IPS-NIHi7 (cell line): ENCODE data around the gene IRF9.

Experiments
- DNase-seq: peaks from one replicate; pipeline ENCODE4 v3.0.0; 2012; ENCODE audit warnings: mixed read lengths; ENCODE audit errors: extremely low spot score

Gene IRF9

DNA sequence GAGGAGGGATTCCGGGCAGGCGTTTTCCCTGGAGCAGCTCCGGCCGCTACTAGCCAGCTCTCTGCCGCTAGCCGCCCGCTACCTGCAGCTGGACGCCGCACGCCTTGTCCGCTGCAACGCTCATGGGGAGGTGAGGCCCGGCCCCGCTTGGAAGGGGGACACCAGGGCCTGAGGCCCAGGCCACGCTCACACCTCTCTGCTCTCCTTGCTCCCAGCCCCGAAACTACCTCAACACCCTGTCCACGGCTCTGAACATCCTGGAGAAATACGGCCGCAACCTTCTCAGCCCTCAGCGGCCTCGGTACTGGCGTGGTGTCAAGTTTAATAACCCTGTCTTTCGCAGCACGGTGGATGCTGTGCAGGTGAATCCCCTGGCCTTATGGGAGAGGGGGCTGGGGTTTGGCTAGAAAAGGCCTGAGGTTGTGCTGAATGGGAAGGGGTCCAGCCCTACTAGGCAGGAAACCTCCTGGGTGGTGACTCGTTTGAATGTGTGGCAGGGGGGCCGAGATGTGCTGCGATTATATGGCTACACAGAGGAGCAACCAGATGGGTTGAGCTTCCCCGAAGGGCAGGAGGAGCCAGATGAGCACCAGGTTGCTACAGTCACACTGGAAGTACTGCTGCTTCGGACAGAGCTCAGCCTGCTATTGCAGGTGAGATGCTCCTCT, 13.2 kb upstream of the IRF9 start:
- no peak for DNase-seq

DNA sequence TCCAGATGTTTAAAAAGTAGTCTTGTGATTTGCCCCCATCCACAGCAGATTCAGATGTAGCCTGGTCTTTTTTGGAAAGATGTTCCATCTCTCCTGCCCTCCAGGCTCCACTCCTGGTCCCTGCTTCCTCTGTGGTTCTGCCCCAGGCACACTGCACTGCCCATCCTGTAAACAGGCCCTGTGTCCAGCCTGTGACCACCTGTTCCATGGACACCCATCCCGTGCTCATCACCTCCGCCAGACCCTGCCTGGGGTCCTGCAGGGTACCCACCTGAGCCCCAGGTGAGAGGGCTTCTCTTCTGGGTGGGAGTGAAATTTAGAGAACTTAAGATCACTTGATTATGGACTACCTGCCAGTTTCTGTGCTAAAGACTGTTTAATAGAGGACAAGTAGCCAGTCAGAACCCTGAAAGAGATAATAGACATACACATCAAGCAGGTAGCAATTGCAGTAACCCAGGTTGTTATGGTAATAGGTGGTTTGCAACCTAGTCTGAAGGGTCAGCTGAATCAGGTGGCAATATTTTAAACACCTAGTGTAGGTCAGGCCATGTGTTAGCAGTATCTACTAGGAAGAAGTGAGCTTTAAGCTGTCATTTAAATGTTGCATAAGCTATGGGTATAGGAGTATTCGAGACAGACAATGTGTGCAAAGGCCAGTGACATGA, 11.6 kb upstream of the IRF9 start:
- DNase-seq: no peak

DNA sequence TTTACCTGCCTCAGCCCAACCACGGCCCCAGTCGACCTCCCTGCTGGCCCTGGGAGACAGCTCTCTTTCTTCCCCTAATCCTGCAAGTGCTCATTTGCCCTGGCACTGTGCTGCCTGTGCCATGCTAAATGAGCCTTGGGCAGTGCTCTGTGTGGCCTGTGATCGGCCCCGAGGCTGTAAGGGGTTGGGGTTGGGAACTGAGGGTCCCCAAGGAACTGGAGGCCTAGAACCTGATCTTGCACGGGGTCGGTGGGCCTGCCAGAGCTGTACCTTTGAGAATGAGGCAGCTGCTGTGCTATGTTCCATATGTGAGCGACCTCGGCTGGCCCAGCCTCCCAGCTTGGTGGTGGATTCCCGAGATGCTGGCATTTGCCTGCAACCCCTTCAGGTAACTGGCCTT, 11.0 kb upstream of the IRF9 start:
- no peak for DNase-seq

DNA sequence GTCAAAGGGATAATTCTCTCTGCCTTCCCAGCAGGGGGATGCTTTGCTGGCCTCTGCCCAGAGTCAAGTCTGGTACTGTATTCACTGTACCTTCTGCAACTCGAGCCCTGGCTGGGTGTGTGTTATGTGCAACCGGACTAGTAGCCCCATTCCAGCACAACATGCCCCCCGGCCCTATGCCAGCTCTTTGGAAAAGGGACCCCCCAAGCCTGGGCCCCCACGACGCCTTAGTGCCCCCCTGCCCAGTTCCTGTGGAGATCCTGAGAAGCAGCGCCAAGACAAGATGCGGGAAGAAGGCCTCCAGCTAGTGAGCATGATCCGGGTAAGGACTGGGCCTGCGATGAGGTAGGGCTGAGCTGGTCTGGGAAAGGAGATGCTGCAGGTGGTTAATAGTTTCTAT, 10.5 kb upstream of the IRF9 start:
- DNase-seq: no peak

DNA sequence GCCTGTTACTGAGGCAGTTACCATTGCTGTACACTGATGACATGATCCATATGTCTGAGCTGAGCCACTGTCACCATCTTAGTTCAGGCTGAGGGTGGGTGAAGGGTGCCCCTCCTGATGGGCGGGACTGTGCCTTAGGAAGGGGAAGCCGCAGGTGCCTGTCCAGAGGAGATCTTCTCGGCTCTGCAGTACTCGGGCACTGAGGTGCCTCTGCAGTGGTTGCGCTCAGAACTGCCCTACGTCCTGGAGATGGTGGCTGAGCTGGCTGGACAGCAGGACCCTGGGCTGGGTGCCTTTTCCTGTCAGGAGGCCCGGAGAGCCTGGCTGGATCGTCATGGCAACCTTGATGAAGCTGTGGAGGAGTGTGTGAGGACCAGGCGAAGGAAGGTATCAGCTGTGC, 10.1 kb upstream of the IRF9 start:
- no peak for DNase-seq

DNA sequence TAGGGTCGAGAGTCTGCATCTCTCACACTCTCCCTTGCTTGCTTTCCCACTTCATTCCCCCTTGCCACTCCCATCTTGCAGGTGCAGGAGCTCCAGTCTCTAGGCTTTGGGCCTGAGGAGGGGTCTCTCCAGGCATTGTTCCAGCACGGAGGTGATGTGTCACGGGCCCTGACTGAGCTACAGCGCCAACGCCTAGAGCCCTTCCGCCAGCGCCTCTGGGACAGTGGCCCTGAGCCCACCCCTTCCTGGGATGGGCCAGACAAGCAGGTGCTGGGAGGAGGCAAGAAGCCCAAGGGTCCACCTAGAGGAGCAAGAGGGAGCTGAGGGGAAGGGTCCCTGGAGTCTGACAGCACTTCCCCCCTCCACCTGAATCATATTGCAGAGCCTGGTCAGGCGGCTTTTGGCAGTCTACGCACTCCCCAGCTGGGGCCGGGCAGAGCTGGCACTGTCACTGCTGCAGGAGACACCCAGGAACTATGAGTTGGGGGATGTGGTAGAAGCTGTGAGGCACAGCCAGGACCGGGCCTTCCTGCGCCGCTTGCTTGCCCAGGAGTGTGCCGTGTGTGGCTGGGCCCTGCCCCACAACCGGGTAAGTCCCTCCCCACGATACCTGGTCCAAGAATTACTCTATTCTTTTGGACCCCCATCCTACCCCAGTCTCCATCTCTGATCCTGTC, 9.5 kb upstream of the IRF9 start:
- no peak for DNase-seq

DNA sequence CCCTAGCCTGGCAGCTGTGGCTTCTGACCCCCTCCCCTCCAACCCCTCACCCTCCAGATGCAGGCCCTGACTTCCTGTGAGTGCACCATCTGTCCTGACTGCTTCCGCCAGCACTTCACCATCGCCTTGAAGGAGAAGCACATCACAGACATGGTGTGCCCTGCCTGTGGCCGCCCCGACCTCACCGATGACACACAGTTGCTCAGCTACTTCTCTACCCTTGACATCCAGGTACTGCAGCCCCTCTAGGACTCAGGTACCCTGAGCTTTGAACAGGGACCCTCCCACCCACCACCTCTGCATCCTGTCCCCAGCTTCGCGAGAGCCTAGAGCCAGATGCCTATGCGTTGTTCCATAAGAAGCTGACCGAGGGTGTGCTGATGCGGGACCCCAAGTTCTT, 6.0 kb upstream of the IRF9 start:
- DNase-seq: no peak

DNA sequence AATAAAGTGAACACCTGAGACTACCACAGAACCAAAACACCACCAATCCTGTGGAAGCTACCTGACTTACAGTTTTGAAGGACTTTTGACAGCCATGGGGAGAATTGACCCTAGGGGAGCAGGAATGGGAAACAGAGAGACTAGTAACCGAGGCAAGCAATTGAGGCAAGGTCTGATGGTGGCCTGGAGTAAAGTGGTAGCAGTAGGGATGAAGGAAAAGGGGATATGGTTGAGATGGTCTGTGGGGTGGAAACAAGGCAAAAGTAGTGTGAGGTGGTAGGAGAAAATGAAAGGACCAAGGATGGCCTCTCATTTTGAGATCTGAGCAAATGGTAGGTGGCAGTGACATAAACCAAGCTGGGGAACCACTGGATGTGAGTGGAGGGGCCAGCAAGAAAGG, 4.2 kb upstream of the IRF9 start:
- no peak for DNase-seq

DNA sequence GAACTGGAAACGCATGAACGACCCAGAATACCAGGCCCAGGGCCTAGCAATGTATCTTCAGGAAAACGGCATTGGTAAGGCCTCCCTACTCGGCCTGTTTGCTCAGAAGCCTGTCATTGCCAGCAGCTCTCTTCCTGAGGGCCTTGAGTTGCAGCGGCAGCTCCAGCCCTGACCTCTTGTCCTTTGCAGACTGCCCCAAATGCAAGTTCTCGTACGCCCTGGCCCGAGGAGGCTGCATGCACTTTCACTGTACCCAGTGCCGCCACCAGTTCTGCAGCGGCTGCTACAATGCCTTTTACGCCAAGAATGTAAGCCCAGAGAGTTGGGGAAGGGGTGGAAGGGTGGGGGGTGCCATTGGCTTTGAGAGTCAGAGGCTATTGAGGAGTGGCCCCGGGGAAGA, 3.7 kb upstream of the IRF9 start:
- DNase-seq: no peak

DNA sequence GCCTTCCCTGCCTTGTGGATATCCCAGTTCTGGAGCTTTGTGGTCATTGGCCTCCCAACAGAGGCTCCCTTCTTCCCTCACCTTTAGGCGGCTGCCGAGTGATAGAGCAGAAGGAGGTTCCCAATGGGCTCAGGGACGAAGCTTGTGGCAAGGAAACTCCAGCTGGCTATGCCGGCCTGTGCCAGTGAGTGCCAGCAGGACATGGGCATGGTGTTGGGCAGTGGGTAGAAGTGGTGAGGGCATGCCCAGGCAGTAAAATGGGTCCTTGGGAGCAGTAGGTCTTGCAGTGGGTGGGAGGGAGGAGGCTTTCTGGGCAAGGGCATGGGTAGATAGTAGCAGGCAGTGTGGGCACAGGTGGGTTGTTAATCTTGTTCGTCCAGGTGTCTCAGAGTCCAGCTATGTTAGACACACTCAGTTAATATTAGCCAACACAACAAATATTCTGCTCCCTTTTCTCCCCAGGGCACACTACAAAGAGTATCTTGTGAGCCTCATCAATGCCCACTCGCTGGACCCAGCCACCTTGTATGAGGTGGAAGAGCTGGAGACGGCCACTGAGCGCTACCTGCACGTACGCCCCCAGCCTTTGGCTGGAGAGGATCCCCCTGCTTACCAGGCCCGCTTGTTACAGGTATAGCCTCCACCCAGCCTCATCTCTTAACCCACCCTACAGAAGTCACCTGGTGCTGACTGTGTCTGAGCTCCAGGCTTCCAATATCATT, 1.1 kb upstream of the IRF9 start:
- DNase-seq: no peak

DNA sequence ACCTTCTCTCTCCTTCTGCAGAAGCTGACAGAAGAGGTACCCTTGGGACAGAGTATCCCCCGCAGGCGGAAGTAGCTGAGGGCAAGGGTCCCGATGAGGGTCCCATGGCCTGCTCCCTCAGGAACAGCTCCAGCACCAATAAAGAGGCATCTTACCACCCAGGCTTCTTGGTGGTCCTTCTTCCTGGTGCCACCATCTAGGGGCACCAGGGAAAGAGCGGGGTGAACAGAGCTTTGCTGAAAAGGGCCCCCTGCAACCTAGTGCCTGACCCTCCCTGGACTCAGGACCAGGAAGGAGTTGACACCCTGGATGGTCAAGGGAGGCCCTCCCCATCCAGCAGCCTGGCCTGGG, 591 bp upstream of the IRF9 start:
- DNase-seq: no peak

DNA sequence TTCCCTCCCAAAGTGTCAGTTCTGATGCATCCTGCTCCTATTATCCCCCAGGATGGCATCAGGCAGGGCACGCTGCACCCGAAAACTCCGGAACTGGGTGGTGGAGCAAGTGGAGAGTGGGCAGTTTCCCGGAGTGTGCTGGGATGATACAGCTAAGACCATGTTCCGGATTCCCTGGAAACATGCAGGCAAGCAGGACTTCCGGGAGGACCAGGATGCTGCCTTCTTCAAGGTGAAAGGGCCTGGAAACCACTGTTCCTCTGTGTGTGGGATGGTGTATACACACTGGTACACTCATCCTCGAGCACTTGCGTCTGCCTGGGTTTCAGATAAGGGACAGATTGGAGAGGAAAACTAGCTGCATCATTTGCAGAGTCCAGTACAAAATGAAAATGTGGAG, 1.0 kb downstream of the IRF9 start:
- DNase-seq: no peak

DNA sequence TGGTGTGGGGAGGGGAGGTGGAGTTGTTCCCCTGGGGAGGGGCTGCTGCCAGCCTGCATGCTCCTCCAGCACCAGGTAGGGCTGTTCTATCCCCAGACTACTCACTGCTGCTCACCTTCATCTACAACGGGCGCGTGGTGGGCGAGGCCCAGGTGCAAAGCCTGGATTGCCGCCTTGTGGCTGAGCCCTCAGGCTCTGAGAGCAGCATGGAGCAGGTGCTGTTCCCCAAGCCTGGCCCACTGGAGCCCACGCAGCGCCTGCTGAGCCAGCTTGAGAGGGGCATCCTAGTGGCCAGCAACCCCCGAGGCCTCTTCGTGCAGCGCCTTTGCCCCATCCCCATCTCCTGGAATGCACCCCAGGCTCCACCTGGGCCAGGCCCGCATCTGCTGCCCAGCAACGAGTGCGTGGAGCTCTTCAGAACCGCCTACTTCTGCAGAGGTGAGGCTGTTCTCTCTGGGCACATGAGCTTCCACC, 3.5 kb downstream of the IRF9 start:
- no peak for DNase-seq

DNA sequence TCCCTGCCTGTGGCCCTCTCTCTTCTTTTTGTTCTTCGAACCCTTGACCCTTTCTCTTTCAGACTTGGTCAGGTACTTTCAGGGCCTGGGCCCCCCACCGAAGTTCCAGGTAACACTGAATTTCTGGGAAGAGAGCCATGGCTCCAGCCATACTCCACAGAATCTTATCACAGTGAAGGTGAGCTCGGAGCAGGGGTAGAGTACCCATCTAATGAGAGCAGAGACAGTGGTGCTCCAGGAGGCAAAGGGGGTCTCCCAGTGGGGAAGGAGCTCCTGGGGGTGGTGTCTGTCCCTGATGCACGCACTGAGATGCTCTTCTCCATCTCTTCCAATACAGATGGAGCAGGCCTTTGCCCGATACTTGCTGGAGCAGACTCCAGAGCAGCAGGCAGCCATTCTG, 4.7 kb downstream of the IRF9 start:
- no peak for DNase-seq

DNA sequence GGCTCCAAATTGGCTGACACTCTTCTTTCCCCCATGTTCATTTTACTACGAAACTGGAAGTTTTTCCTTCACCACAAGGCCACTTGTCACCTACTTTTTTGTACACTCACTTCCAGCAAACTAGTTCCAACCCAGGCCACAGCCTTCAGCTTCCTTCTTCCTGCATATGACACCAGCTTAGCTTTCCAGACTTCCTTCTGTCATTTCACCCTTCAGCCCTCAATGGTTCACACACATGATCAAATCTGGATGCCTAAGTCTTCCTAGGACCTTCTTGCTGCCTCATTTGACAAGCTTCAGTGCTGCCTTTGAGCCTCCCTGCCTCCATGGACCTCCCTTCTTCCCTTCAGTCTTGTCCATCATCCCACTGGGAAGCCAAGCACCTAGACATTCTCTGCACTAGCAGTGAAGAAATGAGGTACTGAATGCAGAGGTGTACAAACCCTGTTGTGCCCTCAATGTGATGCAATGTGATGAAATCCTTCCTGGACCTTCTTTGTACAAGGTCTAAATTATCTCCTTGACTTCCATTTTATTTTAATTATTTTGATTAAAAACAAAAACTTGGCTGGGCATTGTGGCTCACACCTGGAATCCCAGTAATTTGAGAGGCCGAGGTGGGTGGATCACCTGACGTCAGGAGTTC, 6.5 kb downstream of the IRF9 start:
- no peak for DNase-seq

DNA sequence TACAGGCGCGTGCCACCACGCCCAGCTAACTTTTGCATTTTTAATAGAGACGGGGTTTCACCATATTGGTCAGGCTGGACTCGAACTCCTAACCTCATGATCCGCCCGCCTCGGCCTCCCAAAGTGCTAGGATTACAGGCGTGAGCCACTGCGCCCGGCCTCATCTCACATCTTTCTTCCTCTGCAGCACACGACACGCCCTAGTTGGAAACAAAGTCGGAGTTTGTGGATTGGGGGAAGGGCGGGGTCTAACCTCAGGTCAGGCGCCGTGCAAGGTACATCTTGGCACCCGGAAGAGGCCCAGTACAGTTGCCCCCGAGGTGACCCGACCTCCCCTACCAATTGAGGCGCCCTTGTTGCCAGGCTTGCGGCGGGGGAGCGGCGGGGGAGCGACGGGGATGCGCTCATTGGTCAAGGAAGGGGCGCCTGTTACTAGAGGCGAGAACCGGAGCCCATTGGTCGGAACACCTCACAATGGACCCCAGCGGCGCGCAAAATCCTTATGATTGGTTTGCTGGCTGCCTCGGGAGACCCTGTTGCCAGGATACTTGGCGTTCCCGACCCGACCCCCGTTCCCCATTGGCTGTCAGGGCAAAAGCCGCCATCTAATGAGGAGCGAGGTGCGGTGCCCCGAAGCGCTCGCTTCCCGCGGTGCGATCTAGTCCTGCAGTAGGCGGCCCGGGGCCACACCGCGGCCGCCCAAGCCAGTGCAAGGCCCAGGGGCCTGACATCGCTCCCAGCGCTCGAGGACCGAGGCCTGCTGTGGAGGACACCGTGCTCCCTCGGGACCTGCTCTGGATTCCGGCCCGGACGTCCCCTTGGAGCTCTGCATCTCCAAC, 10.6 kb downstream of the IRF9 start, which contains the start of gene REC8:
TSS of gene REC8 (plus strand) at position 659 of the 839 bp plus-strand sequence. CDS start 473 bp downstream, outside the sequence.
- DNase-seq: peak; percentile 99

DNA sequence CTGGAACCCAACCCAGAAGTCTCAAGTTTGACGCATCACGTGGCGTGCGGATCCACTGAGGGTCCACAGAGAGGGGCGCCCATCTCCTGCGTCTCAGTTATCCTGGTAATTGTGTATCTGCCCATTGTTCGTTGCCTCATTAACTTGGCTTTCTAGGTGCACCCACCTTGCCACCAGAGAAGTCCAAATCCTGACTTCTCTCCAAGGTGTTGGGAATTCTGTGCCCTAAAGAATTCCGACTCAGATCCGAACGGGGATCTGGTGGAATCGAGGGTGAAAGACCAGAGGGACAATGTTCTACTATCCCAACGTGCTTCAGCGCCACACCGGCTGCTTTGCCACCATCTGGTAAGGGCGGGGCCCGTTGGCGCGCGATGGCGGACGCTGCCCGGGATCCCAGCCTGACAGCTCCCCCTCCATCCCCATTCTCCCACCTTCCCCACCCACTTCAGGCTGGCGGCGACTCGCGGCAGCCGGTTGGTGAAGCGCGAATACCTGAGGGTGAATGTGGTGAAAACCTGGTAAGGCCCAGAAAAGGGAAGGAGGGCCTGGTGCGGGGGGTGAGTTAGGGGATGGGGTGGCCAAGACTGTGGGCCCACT, 11.3 kb downstream of the IRF9 start:
- no peak for DNase-seq

DNA sequence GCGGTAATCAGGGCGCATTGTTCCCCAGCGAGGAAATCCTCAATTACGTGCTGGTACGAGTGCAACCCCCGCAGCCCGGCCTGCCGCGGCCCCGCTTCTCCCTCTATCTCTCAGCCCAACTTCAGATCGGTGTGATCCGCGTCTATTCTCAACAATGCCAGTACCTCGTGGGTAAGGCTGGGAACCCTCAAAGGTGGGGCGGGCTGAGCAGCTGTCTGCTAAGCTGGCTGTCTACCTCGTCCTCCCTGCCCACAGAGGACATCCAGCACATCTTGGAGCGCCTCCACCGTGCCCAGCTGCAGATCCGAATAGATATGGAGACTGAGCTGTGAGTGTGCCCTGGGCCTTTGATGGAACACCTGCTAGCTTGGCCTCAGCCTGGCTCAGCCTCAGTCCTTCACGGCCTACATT, 11.8 kb downstream of the IRF9 start:
- DNase-seq: no peak

DNA sequence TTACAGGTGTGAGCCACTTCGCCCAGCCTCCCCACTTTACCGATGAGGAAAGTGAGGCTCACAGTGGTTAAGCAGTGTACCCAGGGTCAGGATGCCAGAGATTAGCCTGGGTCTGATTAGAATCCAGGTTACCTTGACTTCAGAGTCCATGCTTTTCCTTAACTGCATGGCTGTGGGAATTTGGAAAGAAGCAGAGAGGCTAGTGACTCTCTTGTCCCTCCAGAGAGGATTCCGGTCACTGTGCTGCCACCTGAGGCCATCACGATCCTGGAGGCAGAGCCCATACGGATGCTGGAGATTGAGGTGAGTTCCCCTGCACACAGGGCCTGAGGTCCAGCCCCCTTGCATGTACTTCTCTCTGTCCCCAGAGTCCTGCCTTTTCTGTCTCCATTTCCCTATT, 15.5 kb downstream of the IRF9 start:
- DNase-seq: no peak

DNA sequence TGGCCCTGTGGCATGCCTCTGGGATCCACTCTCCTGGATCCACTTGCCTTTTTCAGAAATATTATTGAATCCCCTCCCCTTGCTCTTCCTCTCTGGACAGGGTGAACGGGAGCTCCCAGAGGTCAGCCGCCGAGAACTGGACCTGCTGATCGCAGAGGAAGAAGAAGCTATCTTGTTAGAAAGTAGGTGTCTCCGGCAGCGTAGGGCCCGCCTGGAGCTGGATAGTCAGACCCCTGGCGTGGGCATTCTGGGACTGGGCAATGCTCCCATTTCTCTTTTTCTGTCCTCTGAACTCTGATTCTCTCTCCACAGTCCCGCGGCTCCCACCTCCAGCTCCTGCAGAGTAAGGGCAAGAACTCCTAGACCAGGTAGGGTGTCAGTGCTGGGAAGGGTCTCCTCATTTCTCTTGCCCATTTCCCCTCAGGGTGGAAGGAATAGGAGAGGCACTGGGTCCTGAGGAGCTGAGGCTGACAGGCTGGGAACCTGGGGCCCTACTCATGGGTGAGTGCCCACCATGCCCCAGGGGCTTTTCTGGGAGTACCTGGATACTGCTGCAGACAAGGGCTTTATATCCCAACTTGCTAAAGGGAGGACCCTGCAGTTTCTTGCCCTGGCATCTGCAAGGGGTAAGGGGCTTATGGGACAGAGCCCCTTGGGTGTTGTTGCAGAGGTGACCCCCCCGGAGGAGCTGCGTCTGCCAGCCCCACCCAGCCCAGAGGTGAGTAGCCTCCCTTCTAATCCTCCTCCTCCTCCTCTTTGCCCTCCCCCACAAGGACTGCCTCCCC, 16.2 kb downstream of the IRF9 start:
- DNase-seq: no peak
